Measurements from ENCODE around the gene ANKRD11.
"Not testable (repeated sequence)": the region's sequence is repeated elsewhere in the genome, so short reads cannot be mapped to it uniquely, and the experiment has no call there.

ANKRD11 gene

GRCh38 chr16:89362540-89363223, 127.7 kb downstream of the ANKRD11 start:
- not testable (repeated sequence) for DNase-seq

DNA sequence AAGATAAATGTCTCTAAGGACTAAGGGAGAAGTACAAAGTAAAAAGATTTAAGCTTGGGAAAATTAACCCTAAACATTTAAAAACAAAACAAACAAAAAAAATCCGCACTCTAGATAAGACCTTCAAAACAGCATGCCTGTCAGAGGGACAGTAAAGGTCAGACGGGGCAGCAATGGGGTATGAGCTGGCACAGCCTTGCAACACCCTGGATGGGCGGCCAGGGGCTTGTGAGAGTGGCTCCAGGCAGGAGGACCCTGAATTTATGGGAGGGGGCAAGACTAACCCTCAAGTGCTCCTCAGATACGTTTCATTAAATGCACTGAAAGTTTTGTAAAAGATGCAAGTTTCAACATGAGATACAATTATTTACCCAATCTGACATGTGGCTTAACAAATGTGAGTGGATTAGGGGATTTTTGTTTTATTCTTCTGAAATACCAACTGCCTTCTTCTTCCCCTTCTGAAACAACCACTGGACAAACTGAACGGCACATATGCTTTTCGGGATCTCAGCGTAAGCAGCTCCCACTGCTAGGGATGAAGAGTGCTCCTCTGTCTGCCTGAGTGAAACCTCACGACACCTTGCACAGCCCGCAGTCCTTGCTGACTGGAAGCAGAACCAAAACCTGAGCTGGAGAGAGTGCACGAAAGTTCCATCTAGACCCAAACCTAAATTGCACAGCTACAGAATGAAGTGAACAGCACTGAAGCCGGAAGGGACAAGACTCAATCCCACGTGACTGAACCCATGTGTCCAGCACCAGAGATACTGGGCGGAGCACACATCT, 128.4 kb downstream of the ANKRD11 start:
- DNase-seq, result no peak

DNA sequence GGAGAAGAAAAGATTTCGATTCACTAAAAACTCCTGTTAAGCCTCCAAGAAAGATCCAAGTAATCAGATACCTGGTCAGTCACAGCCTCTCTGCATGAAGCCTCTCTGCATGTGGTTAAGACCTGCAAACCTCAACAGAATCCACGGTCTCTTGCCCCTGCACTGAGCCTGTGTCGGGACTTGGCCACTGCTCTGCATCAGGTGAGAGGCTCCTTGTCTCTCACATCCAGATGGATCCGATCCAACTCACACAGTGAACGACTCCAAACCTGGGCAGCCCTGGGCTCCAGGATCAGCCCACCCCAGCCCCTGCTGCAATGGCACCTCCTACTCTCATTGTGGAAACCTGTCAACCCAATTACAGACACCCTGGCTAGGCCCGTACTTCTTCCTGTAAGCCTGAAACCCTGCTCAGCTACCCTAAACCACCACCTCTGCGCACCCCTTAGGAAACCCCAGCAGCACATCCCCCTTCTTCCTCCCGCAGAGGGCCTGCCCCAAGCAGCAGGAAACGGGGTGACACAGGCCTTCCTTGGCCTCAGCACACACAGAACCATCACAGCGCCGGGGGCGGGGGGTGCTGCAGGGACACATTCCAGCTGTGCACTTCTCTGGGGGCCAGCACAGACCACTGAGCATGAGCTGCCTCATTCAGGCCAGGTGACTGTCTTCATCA, 129.5 kb downstream of the ANKRD11 start:
- no peak for DNase-seq

GRCh38 chr16:89359264-89360147, 130.9 kb downstream of the ANKRD11 start:
- no peak for DNase-seq

DNA sequence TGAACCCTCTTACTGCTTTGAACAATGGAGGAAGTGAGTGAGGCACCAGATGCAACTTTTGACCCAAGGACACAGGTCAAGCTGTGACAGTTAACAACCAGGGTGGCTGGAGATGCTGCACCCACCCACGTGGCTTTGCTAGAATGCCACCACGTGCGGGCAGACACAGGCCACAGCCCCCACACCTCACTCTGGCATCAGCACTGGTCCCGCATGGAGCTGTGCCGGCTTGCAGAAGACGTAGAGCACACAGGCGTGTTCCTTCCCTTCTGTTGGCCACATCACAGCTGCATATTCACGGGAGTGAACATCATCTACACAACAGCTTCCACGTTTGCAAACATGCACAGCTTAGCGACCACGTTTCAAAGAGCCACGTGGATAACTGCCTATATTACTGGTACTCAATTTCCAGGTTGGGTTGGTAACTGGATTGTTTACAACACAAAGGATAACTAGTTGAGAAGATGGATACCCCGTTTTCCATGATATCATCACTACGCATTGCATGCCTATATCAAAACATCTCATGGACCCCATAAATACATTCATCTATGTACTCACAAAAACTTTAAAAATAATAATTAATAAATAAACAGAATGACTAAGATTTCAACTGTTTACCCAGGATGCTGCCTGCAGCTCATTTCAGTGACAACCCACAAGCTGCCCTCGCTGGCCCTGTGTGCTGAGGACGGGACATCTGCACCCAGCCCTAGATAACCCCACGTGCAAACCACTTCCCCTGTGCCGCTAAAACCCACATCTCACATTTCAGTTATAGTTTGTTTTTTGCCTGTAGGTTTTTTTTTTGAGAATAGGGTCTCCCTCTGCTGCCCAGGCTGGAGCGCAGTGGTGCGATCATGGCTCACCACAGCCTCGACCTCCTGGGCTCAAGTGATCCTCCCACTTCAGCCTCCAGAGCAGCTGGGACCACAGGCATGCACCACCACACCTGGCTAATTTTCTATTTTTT, 132.0 kb downstream of the ANKRD11 start:
- no peak for DNase-seq

- DNase-seq, result no peak
Observed at GRCh38 chr16:89357055-89357816, 133.1 kb downstream of the ANKRD11 start.

DNA sequence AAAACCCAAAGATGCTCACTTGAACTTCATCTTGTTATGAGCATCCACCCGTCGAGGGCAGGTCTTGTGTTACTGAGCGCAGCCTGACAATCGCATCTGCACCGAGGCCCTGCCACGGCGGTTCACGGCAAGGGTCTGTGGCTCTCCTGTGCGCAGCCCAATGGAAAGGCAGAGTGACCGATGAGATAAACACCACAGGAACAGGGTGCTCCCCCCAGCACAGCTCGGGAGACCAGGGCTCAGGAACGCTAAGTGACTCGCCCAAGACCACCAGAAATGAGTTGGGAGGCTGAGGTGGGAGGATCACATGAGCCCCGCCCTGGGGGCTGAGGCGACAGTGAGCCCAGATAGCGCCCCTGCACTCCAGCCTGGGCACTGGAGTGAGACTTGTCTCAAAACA, 134.7 kb downstream of the ANKRD11 start:
- no peak for DNase-seq

DNA sequence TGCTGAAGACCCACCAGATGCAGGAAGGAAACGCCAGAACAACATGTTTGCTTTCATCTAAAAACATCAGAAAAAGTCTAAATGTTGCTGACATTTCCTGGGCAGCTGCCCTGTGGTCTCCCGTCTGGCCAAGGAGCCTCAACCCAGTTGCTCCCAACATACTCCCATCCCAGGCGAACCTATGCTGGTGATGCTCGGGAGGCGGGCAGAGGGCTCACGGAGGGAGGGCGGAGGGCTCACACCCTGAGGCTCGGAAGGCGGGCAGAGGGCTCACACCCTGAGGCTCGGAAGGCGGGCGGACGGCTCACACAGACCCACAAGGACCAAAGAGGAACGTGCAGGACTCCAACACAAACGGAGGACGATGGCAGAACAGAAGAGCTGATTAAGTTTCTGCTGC, 135.4 kb downstream of the ANKRD11 start:
- no peak for DNase-seq

DNA sequence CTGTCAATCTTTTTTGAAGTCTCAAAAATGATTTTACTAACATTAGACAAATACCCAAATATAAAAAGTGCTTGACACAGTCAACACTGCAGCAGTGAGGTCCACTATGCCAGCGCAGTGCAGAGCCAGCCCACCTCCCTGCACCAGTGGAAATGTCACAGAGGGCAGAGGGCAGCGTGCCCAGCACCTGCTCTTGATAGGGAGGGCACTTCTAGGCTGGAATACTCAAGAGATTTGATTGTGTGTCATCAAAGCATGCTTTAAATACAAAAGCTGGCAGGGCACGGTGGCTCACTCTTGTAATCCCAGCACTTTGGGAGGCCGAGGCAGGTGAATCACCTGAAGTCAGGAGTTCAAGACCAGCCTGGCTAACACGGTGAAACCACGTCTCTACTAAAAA, 136.0 kb downstream of the ANKRD11 start:
- DNase-seq, result no peak

DNA sequence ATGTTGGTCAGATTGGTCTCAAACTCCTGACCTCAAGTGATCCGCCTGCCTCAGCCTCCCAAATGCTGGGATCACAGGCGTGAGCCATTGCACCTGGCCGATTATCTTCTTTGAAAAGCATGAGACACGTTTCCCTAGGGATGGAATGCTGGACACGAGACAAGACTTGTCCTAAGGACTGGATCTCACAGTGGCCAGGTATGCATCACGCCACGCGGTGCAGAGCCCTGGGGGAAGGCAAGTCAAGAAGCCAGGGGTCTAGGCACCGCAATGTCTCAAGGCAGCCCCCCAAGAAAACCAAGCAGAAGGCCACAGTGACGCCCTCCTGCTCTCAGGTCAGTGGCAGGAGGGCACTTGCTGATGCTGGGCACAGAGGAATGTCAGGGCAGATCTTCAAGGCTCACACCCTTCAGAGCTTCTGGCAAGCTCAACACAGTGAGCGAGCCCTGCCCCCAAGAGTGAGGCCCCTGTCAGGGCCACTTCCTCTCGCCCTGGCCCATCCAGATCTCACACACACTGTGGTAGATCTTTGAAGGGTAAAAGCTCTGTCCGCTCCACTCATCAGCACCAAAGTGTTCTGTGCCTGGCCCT, 138.2 kb downstream of the ANKRD11 start:
- no peak for DNase-seq

- DNase-seq, result no peak
Observed at GRCh38 chr16:89351645-89352044, 138.7 kb downstream of the ANKRD11 start.

DNA sequence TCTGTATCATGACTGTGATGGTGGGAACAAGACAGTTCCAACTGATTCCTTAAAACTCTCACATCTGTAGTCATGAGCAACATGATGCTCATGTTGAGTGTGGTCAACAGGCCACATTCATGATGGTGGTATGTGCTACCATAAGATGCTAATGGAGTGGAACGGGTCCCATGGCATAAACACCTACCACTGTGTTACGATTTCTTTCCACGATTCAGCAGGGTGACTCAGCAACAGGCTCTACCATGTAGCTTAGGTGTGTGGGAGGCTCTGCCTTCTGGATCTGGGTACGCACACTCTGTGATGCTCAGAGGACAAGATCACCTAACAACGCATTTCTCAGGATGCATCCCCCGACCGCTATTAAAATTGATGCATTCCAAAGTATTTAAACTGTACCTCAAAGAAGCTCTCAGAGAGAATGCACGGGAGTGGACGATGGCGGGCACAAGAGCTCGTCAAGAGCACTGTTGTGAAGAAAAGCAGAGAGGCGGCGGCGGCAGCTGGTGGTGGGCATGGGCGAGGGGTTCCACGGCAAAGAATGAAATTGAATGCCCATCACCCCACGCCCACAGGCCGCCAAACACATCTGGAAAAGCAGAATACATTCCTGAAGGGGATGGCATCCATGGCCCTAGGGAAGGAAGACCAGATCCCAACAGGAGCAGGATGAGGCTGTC, 139.5 kb downstream of the ANKRD11 start:
- no peak for DNase-seq

- no peak for DNase-seq
Observed at GRCh38 chr16:89349947-89350633, 140.3 kb downstream of the ANKRD11 start.

DNA sequence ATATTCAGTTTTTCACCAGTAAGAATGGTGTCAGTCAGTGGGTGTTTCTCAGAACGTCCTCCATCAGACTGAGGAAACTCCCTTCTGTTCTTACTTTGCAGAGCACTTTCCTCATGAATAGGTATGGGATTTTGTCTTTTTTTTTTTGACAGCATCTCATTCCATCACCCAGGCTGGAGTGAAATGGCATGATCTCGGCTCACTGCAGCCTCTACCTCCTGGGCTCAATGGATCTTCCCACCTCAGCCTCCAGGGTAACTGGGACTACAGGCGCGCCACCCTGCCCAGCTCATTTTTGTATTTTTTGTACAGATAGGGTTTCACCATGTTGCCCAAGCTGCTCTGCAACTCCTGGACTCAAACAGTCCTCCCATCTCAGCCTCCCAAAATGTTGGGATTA, 142.6 kb downstream of the ANKRD11 start:
- DNase-seq, result no peak

DNA sequence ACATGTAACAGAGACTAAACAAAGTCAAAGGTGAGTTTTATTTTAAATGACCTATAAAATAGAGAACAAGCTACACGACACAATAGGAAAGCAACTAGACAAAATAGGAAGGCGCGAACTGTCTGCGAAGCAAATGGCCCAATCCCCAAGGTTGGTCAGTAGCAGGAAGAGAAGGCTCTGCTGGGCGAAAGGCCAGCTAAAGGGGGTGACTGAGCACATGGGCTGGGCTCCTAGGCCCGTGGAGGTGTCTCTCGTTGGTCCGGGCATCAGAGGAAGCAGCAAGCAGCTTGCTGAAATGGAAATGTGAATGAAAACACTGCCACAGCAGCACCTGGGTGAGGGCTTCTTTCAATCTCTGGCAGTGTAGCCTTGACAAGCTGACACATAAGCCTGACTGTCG, 143.5 kb downstream of the ANKRD11 start:
- DNase-seq, result no peak

DNA sequence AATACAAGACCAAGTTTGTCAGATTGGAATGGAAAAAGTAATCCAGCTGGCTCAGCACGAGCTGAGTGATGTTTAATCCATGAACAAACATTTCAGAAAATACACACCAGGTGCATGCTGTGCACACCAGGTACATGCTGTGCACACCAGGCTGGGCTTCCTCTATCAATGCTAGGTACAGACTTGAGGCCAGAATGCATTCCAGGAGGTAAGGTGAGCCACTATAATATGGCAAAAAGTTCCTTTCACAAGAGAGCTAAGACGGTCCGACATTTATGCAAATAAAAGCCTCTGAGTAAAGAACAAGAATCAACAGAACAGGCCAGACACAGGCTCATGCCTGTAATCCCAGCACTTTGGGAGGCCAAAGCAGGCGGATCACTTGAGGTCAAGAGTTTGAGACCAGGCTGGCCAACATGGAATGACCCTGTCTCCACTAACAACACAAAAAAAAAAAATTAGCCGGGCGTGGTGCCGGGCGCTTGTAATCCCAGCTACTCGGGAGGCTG, 144.7 kb downstream of the ANKRD11 start:
- no peak for DNase-seq

GRCh38 chr16:89344846-89345611, 145.3 kb downstream of the ANKRD11 start:
- DNase-seq, result no peak

DNA sequence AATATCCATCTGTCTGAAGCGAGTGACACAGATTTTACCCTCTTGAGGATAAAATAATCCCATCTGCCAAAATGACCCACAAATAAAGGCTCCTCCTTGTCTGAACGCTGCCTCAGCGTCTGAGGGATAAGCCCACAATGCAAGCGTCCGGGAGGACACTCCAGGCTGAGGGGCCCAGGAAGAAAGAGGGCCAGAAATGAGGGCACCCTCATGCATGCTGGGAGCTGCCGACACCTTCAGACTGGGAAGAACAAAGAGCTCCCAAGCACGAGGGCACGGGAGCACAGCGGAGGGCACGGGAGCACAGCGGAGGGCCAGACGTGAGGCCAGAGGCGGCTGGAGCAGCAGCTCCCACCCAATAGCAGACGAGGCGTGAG, 145.9 kb downstream of the ANKRD11 start:
- DNase-seq, result no peak

All from cortex of kidney (tissue), 1 donor.